Measurements from ENCODE around the gene NXPH1. TPM values are rescaled to one million over a fixed set of nuclear protein-coding genes. Genes with fewer than 3 reads are reported as not detected.

NXPH1 gene
- total and polyA plus RNA-seq, 2 experiments from 2014 or later = 0.45 to 3.0 TPM

DNA sequence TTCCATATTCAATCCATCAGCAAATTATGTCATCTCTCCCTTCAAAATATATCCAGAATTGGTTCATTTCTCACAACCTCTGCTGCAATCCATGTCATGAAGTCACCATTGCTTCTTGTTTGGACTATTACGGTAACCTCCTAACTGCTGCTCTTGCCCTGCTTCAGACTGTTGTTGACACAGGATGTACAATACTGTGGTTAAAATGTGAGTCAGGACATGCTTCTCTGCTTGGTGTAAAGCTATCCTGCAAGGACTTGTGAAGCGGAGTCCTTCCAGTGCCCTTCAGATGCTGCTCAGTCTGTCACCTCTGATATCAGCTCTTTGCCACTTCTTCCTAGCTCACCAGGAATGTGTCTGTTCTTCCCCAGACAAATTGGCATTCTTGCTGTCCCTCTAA is 10.4 kb upstream of the NXPH1 start:
- no peaks in the 10 kb centered on the region for H4K20me1 ChIP-seq (replicated peaks; ENCODE audit: insufficient read depth)
- no peak overlapping the region for H3K27ac ChIP-seq (ENCODE audit: low read depth)
- no peaks in the 10 kb centered on the region for H3F3A ChIP-seq (replicated peaks; ENCODE audit: low read depth)
- H3K79me2 ChIP-seq (replicated peaks; ENCODE audit: insufficient read depth) = no peaks in the 10 kb centered on the region
- H3K4me1 ChIP-seq (ENCODE audit: insufficient read depth) = no peaks in the 10 kb centered on the region
- Mint-ChIP-seq H3K27ac (no peak overlapping the region), H3K9me3 (no peaks in the 10 kb centered on the region), H3K4me3 (no peak overlapping the region), H3K4me1 (no peaks in the 10 kb centered on the region), H3K27me3 (ENCODE audit: insufficient read depth, low read depth, poor library complexity) (no peaks in the 10 kb centered on the region), H3K36me3 (ENCODE audit: low read depth) (no peaks in the 10 kb centered on the region)
- no peak overlapping the region for H3K4me3 ChIP-seq
- H2AFZ ChIP-seq = no peak overlapping the region
- no peaks in the 10 kb centered on the region for H3K27me3 ChIP-seq (ENCODE audit: insufficient read depth)
- 0 out of 2 replicates have a peak, but pooled peaks cover 4% of the 10 kb centered on the region for H3K9me2 ChIP-seq (ENCODE audit: insufficient read depth)
- no peak for DNase-seq (ENCODE audit: low spot score)
- H3K36me3 ChIP-seq (ENCODE audit: insufficient read depth) = no peaks in the 10 kb centered on the region
- TF ChIP-seq JUNB (IDR thresholded peaks at IDR 0.05; ENCODE audit: unreplicated experiment) (no peak), NANOG (IDR thresholded peaks at IDR 0.05; ENCODE audit: borderline replicate concordance) (no peak), ZNF462 (CRISPR knock-in tag; IDR thresholded peaks at IDR 0.05) (no peak), CREB1 (CRISPR knock-in tag; IDR thresholded peaks at IDR 0.05; ENCODE audit: low read depth) (no peak), ZNF114 (CRISPR knock-in tag; IDR thresholded peaks at IDR 0.05) (no peak), EZH2phosphoT487 (IDR thresholded peaks at IDR 0.05; ENCODE audit: unreplicated experiment) (no peak), CTCF (conservative IDR thresholded peaks at IDR 0.05; ENCODE audit: low read depth in 2 of 2) (no peak), STAT1 (IDR thresholded peaks at IDR 0.05; ENCODE audit: unreplicated experiment) (no peak), REST (IDR thresholded peaks at IDR 0.05; ENCODE audit: unreplicated experiment) (no peak)
- H3K4me2 ChIP-seq = no peak overlapping the region
- no peak for ATAC-seq
